Measurements from ENCODE around the gene RAB12.

The RAB12 gene

GRCh38 chr18:8603663-8604520 lies 5.3 kb upstream of the RAB12 start:
- TF ChIP-seq CTCF (IDR thresholded peaks at IDR 0.05; ENCODE audit: control insufficient read depth, insufficient read depth, low read depth, low read length, missing control alignments), result no peak
- H3K4me3 ChIP-seq (ENCODE audit: control insufficient read depth, low read depth, low read length), result no peak overlapping the region
- DNase-seq (ENCODE audit: low read depth), result no peak

- no peak for DNase-seq (ENCODE audit: low read depth)
- TF ChIP-seq CTCF (IDR thresholded peaks at IDR 0.05; ENCODE audit: control insufficient read depth, insufficient read depth, low read depth, low read length, missing control alignments), result no peak
These were observed 3.3 kb upstream of the RAB12 start for GRCh38 chr18:8605974-8606373.

GRCh38 chr18:8607776-8608742 lies 1.2 kb upstream of the RAB12 start:
- peak overlapping the region; percentile 92 for H3K4me3 ChIP-seq (ENCODE audit: control insufficient read depth, low read depth, low read length)
- no peak for DNase-seq (ENCODE audit: low read depth)
- TF ChIP-seq CTCF (IDR thresholded peaks at IDR 0.05; ENCODE audit: control insufficient read depth, insufficient read depth, low read depth, low read length, missing control alignments), result no peak

More at GRCh38 chr18:8605974-8606373, 3.3 kb upstream of the RAB12 start:
- no peak overlapping the region for H3K4me3 ChIP-seq (ENCODE audit: control insufficient read depth, low read depth, low read length)

- peak overlapping the region; percentile 92 for H3K4me3 ChIP-seq (ENCODE audit: control insufficient read depth, low read depth, low read length)
- DNase-seq (ENCODE audit: low read depth), result no peak
- no peak for TF ChIP-seq CTCF (IDR thresholded peaks at IDR 0.05; ENCODE audit: control insufficient read depth, insufficient read depth, low read depth, low read length, missing control alignments)
These were observed 622 bp downstream of the RAB12 start for GRCh38 chr18:8609659-8610458.

GRCh38 chr18:8610459-8610851 lies 1.2 kb downstream of the RAB12 start:
- TF ChIP-seq CTCF (IDR thresholded peaks at IDR 0.05; ENCODE audit: control insufficient read depth, insufficient read depth, low read depth, low read length, missing control alignments), result no peak
- H3K4me3 ChIP-seq (ENCODE audit: control insufficient read depth, low read depth, low read length), result peak overlapping the region; percentile 92
- no peak for DNase-seq (ENCODE audit: low read depth)

All from AG09309 (cell line).